Left renal cortex interstitium (tissue), 4 donors: ENCODE measurements around the gene OXCT1. TPM values are rescaled to one million over a fixed set of nuclear protein-coding genes. Genes with fewer than 3 reads are reported as not detected.
"Not testable (repeated sequence)": the region's sequence is repeated elsewhere in the genome, so short reads cannot be mapped to it uniquely, and the experiment has no call there.

Experiments
- DNase-seq, 4 donors: peaks; one replicate each; pipeline ENCODE4 v3.0.0-alpha.2; 2013; ENCODE audit warnings: low read depth in 4 of 4, low spot score in 2 of 4, missing footprints in 1 of 4
- polyA plus RNA-seq, 4 donors: library from polyadenylated mRNA; unstranded; fragments of 120-200 nt; gene quantifications; one replicate each; pipeline ENCODE4 v1.2.1, GENCODE V29; 2013; ENCODE audit not compliant: insufficient read length in 4 of 4

Gene OXCT1
- polyA plus RNA-seq, 4 donors = 49.3 to 67.2 (median 55.2) TPM

GRCh38 chr5:41736641-41737040 lies 133.6 kb downstream of the OXCT1 start:
- no peak for DNase-seq

DNA sequence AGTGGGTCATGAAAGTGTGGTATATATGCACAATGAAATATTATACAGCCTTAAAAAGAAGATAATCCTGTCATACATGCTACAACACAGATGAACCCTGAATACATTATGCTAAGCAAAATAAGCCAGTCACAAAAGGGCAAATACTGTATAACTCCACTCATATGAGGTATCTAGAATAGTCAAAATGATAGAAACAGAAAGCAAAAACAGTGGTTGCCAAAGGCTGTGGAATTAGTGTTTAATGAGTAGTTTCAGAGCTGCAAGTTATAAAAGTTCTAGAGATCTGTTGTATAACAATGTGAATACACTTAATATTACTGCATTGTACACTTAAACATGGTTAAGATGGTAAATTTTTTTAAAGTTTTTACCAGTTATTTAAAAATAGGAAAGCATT lies 135.0 kb downstream of the OXCT1 start:
- no peak for DNase-seq

DNA sequence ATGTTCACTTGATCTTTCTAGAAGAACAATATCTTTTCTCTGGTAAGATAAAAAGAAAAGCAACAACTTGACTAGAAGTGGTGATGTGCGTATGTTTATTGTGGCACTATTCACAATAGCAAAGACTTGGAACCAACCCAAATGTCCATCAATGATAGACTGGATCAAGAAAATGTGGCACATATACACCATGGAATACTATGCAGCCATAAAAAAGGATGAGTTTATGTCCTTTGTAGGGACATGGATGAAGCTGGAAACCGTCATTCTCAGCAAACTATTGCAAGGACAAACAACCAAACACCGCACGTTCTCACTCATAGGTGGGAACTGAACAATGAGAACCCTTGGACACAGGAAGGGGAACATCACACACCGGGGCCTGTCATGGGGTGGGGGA lies 140.8 kb downstream of the OXCT1 start:
- not testable (repeated sequence) for DNase-seq

- no peak for DNase-seq
Observed at GRCh38 chr5:41728281-41728680, 141.9 kb downstream of the OXCT1 start.

DNA sequence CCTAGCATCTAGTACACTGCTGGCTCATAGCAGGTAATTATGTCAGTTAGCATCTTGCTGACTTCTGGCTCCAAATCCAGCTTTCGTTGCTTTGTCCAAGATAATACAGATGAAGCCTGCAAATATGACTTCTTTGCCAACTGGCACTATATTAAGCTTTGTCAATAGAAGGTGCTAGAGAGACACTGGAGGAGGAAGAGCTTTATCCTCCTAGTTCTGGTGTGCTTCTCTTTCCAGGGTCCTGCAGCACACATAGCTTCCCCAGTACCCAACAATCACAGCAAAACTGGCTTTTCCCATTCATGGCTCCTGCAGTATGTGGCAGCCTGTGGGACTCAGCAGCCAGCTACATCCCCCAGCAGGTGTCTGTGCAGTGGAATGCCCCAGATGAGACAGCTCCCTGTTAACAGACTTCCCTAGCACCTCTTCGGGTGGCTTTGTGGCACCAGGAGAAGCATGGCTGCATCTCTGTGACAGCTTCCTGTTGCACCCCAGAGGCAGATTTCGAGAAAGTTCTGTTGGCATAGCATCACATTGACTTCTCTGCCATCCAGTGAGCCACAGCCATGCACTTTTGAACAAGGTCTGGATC lies 147.8 kb downstream of the OXCT1 start:
- no peak for DNase-seq

DNA sequence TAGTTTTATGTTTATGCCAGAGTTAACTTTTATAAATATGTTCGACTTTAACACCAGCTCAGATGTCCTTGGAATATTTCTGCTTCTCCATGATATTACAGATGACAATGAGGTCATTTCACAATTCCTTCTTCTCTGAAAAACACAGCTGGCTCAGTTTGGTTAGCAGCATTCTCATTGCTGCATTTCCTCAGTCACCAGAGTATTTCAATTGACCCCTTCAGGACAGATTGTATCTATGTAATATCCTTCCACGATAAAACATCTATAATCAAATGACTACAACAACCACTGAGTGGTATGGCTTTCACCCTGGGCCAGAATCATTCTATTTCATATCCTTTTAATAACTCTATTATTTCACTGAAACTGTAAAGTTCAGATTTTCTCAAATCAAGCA lies 148.7 kb downstream of the OXCT1 start:
- DNase-seq = no peak

GRCh38 chr5:41716382-41716781 lies 153.8 kb downstream of the OXCT1 start:
- no peak for DNase-seq

DNA sequence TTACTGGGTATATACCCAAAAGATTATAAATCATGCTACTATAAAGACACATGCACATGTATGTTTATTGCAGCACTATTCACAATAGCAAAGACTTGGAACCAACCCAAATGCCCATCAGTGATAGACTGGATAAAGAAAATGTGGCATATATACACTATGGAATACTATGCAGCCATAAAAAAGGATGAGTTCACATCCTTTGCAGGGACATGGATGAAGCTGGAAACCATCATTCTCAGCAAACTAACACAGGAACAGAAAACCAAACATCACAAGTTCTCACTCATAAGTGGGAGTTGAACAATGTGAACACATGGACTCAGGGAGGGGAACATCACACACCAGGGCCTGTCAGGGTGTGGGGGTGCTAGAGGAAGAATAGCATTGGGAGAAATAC lies 155.8 kb downstream of the OXCT1 start:
- not testable (repeated sequence) for DNase-seq

DNA sequence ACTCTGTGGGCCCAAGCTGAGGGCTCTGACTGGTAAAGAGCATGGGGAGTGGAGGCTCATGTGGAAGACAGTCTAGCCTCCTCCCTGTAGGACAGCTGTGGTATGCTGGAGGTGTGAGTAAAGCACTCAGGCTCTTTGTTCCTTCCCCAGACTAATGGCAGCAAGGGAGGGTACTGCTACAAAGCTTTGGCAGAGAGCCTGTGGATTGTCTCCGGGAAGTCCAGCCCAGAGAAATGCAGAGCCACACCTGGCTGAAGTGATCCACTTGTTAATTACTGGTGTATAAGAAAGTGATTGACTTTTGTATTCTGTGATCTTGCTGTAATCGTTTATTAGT lies 161.7 kb downstream of the OXCT1 start:
- no peak for DNase-seq

DNA sequence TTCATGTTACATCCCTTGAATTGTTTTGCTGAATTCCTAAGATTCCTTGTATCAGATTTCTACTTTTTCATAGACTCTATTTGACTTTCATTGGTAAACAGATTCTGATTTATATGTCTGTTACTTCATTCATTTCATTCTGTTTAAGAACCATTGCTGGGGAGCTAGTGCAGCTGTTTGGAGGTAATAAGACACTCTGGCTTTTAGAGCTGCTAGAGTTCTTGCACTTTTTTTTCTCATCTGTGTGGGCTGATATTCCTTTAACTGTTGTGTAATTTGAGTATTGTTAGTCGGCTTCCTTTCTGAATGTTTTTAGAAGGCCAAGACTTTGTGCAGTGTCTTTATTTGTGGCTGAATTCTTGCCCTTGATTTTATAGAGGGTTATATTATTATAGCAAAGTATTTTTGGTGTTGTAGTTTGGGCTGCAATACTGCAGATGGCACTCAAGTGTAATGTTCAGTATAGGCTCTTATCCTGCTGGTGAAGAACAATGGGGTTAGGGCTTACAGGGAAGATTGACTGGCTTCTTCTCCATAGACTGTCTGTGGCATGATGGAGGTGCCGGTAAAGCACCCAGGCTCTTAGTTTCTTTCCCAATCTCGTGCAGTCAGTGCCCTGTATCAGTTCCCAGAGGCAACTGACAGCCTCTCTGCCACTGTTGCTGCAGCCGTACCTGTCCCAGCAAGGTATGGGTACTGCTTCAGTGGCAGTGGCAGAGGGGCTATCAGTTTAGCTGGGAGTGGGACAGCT lies 162.2 kb downstream of the OXCT1 start:
- DNase-seq = no peak

- DNase-seq = no peak
Observed at GRCh38 chr5:41695920-41696582, 174.2 kb downstream of the OXCT1 start.

DNA sequence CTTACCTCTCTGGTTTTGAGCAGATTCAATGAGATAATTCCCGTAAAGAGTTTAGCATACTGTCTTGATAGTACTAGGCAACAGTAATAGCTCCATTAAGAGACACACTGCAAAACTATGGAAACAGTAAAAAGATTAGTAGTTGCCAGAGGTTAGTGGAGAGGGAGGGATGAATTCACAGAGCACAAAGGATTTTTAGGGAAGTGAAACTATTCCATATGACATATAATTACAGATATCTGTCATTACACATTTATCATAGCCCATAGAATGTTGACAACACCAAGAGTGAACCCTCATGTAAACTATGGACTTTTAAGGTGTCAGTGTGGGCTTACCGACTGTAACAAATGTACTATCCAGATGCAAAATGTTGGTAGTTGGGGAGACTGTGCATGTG lies 183.5 kb downstream of the OXCT1 start:
- DNase-seq = no peak

DNA sequence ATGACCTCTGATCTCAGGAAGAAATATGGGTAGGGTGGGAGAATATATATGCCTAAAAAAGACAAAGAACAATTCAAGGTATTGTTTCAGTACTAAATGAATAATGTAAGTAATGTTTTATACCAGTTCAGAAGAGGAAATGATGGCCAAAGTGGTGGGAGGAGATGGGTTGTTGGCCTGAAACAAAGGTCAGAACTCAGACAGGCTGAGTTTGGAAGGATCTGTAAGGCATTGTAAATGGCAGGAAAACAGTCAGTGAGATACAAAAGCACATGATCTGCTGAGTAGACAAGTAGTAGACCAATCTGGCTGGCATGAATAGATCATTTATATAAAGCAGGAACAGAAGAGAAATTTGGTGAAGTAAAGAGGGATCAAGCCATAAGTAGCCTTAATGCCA lies 184.0 kb downstream of the OXCT1 start:
- DNase-seq = no peak

DNA sequence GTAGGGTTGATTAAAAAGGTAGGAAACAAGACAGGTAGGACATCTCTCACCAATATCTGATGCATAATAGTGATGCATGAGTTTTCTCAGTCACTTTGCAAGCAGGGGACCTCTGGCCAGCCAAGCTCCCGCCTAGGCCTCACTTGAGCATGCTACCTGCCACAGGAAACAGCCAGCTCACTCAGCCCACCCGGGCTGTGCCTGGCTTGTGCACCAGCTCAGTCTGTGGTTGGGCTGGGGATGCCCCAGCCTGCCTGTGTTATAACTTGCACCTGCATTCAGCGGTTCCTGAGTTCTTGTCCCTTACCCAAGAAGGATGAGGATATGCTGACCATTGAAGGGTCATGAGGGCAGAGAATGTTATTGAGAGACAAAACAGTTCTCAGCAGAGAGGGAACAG lies 187.0 kb downstream of the OXCT1 start:
- DNase-seq = no peak

DNA sequence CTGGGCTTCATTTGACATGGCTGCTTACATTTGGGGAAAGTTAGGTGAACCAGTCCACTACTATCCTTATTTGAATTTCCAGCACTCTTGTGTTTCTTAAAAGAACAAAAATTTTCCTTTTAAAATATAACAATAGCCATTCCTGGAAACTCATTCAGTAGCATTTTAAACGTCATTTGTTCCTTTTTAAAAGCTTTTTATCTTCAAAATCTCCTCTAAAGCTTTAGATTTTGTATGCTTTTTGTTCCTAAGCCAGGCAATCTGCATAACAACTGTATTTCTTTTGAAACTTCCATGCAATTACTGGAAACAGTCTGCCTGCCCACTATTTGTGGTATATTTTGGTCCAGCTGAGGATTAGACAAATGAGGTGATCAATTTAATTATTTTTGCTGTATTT lies 187.6 kb downstream of the OXCT1 start:
- DNase-seq = no peak

DNA sequence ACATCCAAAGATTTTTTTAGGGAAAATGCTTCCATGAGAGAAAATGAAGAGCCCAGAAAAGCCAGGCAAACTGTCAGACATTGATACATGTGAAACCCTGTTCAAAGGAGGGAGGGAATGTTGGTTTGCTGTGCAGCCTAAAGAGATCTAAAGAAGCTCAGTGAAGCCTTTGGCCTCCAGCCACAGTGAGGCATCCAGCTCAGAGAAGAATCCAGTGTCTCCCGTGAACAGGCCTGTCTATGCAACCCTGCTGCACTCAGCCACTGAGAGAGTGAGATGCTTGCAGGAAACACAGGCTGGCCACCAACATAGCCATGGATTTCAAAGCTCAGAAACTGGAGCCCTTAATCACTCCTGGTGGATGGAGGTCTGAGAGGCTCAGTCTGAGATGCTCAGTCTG lies 188.4 kb downstream of the OXCT1 start:
- no peak for DNase-seq

Other genes with a start within 250 kb of the OXCT1 start
- gene RIMOC1, start 33.9 kb upstream of the OXCT1 start, polyA plus RNA-seq = 10 to 100 TPM; 28.2 to 35.6 (median 31.1) TPM
- 10 to 100 TPM; 14.1 to 18.8 (median 15.0) TPM for gene FBXO4, start 54.9 kb upstream of the OXCT1 start, polyA plus RNA-seq